T47D (cell line): Measurements from ENCODE around the gene ANO4.

Source experiments
- DNase-seq, 2 experiments: peaks; one replicate each; pipeline versions ENCODE4 v3.0.0 to v3.0.0-alpha.2; 2011 to 2012; ENCODE audit warnings: low read depth in 1 of 2, low spot score in 1 of 2
- JUND ChIP-seq: IDR thresholded peaks from 2 replicates; pipeline ENCODE4 v1.6.1; 2012; ENCODE audit warnings: low read depth
- in situ Hi-C: cut with HindIII; loops from 2 replicates; pipeline ENCODE4 v1.10.0; 2016; ENCODE audit warnings: low sequenced_read_pairs, low pct_unique_long_range_greater_than_20kb

Gene ANO4

DNA sequence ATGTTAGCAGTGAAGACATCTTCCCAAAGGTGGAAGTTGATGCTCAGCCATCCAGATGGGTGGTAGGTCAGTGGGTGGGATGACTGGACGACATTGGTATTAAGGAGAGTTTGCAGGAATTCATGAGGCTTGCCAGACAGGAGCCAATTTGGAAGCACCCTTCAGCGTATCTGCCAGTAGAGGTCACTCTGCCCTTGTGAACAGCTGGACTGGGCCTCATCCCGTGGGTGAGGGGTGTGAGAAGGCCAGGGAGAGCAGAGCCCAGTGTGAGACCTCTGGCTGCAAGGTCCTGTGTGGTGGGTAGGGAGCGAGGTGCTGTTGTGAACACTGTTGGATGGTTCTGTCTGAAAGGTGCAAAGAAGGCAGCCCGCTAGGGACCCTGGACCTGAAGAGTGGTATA lies 377.7 kb downstream of the ANO4 start:
- in situ Hi-C loops = no loop called here
- DNase-seq = no peak
- no peak for TF ChIP-seq JUND

DNA sequence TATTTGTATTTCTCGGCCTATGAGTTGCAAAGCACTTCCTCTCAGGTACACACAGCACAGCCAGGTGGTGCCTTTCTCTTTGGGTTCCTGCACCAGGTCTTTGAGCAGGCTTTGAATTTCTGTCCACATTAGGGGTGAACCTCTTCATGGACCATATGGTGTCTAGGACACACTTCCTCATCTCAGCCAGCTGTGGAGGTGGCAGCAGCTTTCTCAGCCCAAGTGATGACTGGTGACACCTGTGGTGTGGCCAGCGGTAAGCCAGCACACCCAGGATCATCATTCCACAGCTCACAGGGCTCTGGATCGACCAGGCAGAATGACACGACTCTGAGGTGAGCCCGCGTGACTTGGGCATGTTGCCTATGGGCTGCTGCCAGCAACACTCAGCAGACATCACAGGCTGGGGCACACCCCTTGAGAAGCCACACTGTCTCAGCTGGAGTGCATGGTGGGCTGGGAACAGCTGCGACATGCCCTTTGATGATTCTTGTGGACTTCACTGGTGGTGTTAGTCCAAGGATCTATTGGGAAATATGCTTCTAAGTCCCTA lies 378.7 kb downstream of the ANO4 start:
- no peak for DNase-seq
- TF ChIP-seq JUND = no peak
- in situ Hi-C loops = no loop called here

DNA sequence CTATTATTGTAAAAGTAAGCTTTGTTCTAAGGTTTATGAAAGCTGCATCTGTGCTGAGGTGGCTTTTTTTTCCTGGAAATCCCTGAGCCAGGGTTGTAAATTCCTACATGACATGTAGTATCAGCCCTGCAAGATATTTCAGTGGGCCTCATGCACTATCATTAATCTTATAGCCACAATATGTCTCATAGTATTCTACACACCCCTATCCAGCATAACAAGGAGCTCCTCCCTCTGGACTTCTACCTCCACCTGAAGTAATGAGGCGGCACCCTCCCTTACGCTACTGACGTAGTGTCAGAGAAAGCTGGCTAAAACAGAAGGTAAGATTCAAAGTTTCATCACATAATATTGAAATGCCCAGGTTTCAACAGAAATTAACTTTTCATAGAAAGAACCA lies 380.0 kb downstream of the ANO4 start:
- TF ChIP-seq JUND = no peak
- in situ Hi-C loops = no loop called here
- no peak for DNase-seq
